GM19035 (cell line): Measurements from ENCODE around the gene CLEC2L.

ENCODE experiments used
- ATAC-seq: cut with Tn5 transposase; IDR thresholded peaks from one replicate; pipeline ENCODE4 v1.9.1; 2021; ENCODE audit not compliant: unreplicated experiment

CLEC2L gene

DNA sequence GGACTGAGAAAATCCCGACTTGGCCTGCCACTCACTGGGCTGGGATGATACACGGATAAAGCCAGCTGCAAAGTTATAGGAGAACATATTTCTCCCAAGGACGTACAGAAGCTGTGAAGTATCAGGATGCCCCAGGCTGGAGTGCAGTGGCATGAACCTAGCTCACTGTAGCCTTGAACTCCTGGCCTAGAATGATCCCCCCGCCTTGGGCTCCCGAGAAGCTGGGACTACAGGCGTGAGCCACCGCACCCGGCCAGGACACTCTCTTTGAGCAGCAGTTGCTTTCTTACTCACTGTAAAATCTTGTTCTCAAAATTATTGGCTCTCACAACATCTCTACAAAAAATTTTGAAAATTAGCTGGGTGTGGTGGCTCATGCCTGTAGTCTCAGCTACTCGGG, 50.4 kb downstream of the CLEC2L start:
- ATAC-seq = no peak

DNA sequence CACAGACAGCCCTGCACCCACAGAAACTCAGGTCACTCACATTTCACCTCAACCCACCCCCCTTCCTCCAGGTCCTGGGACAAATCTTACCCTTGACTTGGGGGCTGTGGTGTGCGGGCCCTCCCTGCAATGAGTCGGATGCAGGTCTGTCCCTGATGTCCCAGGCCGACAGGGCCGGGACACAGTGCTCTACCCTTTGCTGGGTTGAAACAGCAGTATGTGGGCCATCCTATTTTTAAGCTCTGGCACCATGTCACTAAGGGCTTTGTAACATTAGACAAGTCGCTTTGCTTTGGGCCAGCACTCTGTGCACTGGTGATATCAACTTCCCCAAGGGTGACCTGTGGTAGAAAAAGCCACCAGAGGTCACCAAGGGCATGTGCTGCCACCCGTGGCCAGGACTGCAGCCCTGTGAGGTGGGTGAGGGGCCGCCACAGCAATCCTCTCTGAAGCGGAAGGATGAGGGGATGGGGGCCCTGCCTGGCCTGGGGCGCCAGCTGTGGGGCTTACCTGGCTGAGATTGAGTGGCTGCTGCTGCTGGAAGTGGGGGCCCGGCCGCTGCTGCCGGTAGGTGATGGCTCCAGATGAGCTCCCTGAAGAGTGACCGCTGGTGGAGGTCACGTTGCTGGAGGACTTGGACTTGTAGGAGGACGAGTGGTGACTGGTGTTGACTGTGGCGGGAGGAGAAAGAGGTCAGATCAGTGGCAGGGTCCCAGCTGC, 51.3 kb downstream of the CLEC2L start:
- ATAC-seq = no peak

DNA sequence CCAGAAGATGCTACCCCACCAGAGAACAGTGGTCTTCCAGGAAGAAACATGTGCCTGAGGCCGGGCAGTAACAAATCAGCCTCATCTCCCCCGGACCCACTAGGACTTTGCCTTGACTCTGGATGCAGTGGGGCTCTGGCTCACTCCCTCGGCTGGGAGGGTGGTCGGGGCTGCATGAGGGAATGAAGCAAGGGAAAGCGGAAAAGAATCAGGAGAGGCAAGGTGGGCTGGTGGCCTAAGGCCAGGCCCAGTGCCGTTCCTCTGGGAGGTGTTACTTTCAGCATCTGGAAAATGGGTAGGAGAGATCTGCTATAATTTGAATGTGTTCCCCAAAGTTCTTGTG, 51.8 kb downstream of the CLEC2L start:
- no peak for ATAC-seq

DNA sequence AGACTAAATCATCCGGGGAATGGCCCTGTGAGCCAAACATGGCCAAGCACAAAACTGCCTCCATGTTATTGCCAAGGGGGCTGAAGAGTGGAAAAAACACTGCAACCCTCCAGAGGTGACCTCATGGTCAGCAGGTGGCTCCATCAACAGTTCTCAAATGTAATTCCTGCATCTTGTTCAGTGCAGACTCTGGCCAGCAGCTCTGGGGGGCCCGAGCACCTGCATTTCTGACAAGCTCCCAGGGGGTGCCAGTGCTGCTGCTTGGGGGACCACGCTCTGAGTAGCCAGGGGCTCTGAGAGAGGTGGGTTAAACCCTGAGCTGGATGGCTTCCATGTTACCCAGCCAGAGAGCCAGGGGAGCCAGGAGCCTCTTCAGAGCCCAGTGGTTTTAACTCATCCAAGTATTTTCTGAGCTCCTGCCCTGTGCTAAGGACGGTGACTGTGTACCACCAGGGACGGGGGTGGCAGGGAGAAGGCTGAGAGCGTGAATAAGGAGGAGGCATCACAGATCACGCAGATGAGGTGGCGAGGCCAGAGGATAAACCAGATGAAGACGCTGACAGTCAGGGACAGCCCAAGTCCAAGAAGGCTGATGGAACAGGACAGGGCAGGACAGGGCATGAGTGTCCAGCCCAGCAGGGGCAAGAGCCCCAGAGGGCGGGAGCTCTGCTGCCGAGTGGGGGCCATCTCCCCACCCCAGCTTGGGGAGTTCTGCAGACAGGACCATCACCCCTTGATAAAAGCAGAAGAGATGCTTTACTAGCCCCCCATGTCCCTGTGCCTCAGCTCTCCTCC, 52.9 kb downstream of the CLEC2L start:
- no peak for ATAC-seq

GRCh38 chr7:139580435-139580834, 57.0 kb downstream of the CLEC2L start:
- no peak for ATAC-seq

GRCh38 chr7:139582130-139582650, 58.7 kb downstream of the CLEC2L start:
- no peak for ATAC-seq

GRCh38 chr7:139582671-139583155, 59.2 kb downstream of the CLEC2L start:
- no peak for ATAC-seq

DNA sequence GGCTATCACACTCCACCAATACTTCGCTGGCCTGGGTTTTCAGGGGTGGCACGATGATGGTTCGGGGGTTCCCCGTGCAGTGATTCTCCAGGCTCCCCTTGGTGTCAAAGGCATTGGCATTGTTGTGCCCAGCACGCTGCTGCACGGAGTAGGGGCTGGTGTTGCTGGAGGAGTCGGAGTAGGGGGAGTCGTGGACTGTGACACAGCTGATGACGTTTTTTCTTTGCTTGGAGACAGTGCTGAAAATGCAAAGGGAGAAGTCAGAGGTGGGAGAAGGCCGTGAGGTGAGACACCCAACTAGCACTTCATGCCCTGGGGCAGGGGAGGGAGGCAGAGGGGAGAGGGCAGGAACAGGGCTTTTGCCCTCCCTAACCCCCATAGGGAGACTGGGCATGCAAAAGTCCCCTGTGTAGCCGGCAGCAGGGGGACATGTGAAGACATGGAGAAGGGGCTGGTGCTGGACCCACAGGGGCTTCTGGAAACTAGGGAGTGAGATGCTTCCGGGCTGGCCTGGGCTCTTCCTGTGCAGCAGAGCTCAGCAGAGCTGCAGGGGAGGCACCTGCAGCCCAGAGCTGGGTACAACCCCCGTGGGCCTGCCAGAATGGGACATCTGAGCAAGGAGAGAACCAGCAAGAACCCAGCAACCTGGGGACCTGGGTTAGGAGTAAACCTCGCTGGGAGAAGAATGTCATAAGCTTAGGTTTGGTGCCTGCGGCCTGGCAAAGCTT, 60.5 kb downstream of the CLEC2L start:
- ATAC-seq = no peak

- no peak for ATAC-seq
Measured at GRCh38 chr7:139585042-139585441, 61.6 kb downstream of the CLEC2L start.

DNA sequence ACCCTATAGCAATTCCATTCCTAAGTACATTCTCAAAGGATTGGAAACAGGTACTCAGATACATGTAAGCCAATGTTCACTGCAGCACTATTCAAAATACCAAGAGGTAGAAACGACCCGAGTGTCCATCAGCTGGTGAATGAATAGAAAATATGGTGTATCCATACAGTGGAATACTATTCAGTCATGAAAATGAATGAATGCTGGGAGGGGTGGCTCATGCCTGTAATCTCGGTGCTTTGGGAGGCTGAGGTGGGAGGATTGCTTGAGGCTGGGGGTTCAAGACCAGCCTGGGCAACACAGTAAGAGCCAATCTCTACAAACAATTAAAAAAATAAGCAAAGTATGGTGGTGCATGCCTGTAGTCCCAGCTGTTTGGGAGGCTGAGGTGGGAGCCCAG, 62.8 kb downstream of the CLEC2L start:
- ATAC-seq = no peak

DNA sequence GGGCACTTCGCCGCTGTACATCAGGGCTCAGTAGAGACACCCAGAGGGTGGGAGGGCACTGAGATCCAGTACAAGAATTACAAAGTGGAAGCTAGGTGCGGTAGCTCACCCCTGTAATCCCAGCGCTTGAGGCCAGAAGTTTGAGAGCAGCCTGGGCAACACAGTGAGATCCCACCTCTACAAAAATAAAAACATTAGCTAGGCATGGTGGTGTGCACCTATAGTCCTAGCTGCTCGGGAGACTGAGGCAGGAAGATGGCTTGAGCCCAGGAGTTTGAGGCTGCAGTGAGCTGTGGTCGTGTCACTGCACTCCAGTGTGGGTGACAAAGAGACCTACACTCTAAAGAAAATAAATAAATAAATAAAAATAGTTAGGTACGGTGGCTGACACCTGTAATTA, 64.0 kb downstream of the CLEC2L start:
- no peak for ATAC-seq

DNA sequence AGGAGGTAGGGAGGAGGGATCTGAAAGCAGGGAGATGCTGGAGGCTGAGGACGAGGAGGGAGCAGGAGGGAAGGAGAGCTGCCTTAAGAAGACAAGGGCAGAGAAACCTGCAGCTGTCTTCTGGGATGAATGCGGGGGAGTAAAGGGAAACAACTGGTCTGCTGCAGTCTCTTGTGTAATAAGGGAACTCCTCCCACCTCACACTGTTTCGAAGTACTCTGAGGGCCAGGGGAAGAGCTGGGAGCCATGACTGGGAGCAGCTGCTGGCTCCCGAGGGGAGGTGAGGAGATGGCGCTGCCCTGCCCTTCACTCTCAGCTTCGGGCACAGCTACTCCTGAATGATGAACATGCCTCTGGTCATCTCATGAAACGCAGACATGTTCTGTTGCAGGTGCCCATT, 65.1 kb downstream of the CLEC2L start:
- no peak for ATAC-seq

DNA sequence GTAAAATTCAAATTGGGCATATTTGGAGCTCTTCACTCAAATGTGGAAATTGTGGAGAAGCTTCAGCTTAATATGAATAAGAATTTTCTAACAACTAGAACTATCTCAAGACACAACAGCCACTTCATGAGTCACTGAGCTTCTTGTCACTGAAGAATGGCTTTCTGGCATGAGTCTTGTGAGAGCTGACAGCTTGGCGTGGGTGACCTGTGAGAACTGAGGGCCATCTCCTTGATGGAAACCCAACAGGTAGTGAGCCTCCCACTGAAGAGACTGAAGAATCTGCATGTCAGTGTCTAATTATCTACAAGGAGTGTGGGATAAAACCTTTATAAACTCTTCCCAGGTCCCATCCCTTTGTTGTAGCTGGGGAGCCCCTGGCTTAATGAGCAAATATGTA, 66.0 kb downstream of the CLEC2L start:
- ATAC-seq = no peak

DNA sequence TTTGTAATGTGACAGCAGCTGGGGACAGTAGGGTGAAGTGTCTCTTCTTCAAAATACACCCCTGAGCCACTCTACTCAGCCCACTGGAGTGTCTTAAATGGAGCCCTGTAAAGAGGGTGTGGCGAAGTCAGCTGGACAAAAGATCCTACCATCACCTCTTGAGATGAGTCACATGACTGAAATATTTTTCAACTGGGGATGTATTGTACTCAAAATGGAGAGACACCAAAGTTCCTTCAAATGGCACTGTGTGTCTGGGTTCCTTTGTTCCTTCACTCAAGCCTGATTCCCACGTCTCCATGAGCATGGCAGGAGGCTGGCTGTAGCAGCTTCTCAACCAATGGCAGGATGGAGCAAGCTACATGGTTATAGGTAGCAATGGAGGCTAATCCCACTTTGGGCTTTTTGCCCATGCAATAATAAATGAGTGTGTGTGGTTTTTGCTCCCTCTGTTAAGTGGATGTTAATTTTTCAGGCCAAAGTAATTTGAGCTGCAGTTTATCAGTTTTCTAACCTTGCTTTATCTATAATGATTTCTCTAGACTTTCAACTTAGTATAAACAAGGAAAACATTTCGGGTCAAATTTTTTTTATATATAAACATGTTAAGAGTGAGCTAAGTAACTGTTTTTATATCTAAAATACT, 68.2 kb downstream of the CLEC2L start:
- no peak for ATAC-seq

DNA sequence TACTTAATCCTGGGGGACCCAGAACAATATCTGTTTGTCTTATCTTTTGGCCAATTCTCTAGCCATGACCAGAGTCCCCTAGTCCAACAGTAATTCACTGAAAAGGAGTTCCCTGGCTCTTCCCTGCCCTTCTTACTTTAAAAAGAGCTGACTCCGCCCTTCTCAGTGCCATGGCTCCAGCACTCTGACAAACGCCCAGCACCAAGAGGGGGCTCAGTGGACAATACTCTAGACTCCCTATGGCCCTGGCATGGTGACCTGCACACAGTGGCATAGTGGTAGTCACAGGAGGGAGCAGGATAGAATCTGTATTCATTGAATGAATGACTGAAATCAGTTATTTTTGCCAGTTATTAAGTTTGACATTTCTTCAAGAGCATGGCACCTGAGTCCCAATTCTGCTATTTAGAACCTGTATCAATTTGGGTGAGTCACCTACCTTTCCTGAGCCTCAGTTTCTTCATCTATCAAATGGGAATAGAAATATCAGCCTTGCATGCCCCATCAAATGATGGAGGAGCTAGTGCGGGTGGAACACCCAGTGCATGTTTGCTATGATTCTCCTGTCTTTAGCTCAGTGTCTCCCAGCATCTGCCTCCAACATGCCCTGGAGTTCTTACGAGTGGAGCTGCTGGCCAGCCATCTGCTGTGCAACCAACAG, 69.4 kb downstream of the CLEC2L start:
- no peak for ATAC-seq

DNA sequence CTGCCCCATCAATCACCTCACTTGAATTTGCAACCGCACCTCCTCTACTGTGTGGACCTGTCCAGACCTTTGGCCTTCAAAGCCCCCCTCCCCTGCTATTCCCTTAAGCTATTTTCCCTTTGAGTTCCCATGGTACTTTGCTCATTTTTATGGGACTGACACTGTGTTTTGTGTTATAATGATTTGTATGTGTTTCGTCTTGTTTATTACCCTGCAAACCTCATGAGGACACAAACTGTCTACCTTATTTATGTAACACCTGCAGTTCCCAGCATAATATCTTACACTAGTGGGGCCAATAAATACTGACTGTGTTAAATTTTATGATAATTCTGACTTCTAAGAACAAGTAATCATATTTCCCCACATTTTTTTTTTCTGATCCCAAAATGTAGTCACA, 70.6 kb downstream of the CLEC2L start:
- ATAC-seq = no peak
